Endothelial cell of umbilical vein (primary cell): ENCODE results near the gene FHIT.

Experiments
- CTCF ChIP-seq, 2 donors: IDR thresholded peaks; 1 replicate in 1 of 2; 2 replicates in 1 of 2; pipeline ENCODE4 v1.5.1; 2011; ENCODE audit warnings: low read length in 2 of 2, mild to moderate bottlenecking in 2 of 2, moderate library complexity in 2 of 2, control low read depth in 1 of 2, inconsistent platforms in 1 of 2, low read depth in 1 of 2; ENCODE audit not compliant: insufficient read depth in 1 of 2; ENCODE audit errors: extremely low read depth in 1 of 2
- EZH2 ChIP-seq: IDR thresholded peaks from 2 replicates; pipeline ENCODE4 v1.6.1; 2012; ENCODE audit warnings: borderline replicate concordance, low read depth, mild to moderate bottlenecking, moderate library complexity, low read length, inconsistent platforms; ENCODE audit not compliant: severe bottlenecking
- FOS ChIP-seq: IDR thresholded peaks from 2 replicates; pipeline ENCODE4 v1.6.1; 2011; ENCODE audit warnings: mild to moderate bottlenecking, low read length, moderate library complexity, borderline replicate concordance; ENCODE audit not compliant: insufficient read depth
- GATA2 ChIP-seq: IDR thresholded peaks from 2 replicates; pipeline ENCODE4 v1.7.0; 2011; ENCODE audit warnings: low read depth, mild to moderate bottlenecking, moderate library complexity, mixed read lengths, low read length; ENCODE audit not compliant: insufficient read length, insufficient read depth
- JUN ChIP-seq: IDR thresholded peaks from 2 replicates; pipeline ENCODE4 v1.6.1; 2011; ENCODE audit warnings: borderline replicate concordance, low read depth; ENCODE audit not compliant: insufficient read length, insufficient read depth
- MAX ChIP-seq: IDR thresholded peaks from 2 replicates; pipeline ENCODE4 v1.6.1; 2011; ENCODE audit not compliant: insufficient read depth, insufficient read length
- MYC ChIP-seq: IDR thresholded peaks from one replicate; pipeline ENCODE4 v1.6.1; 2011; ENCODE audit warnings: mild to moderate bottlenecking, low read depth, low read length
- POLR2A ChIP-seq: IDR thresholded peaks from 2 replicates; pipeline ENCODE4 v1.6.1; 2012; ENCODE audit warnings: low read depth, mild to moderate bottlenecking, control low read depth, low read length
- POLR2AphosphoS5 ChIP-seq: IDR thresholded peaks from 2 replicates; pipeline ENCODE4 v1.6.1; 2012; ENCODE audit warnings: low read depth, mild to moderate bottlenecking, control low read depth, low read length, moderate library complexity; ENCODE audit not compliant: insufficient read depth

- TF ChIP-seq EZH2: no peak
- TF ChIP-seq POLR2AphosphoS5: no peak
- TF ChIP-seq CTCF (IDR thresholded peaks at IDR 0.05; ENCODE audit: extremely low read depth in 1 of 2, insufficient read depth in 1 of 2, low read depth in 1 of 2, low read length in 2 of 2): no peak
- no peak for TF ChIP-seq FOS
- TF ChIP-seq POLR2A: no peak
- TF ChIP-seq MAX: no peak
- TF ChIP-seq JUN: no peak
- TF ChIP-seq MYC: no peak
- TF ChIP-seq GATA2: no peak
Observed at GRCh38 chr3:59803268-59803667, 1448.0 kb downstream of the FHIT start.
